Right lobe of liver (tissue), 4 donors: Measurements from ENCODE around the gene RHBDL1.

Experiments
- CTCF ChIP-seq, 4 donors: fragments of 200-600 bp in 3 of 4; fragments of 450-650 bp in 1 of 4; IDR thresholded peaks; one replicate each; pipeline versions ENCODE4 v1.5.1 to v1.8.0; 2016 to 2022; ENCODE audit warnings: antibody characterized with exemption in 4 of 4, mild to moderate bottlenecking in 2 of 4
- POLR2A ChIP-seq: fragments of 450-650 bp; IDR thresholded peaks from one replicate; pipeline ENCODE4 v1.6.1; 2017; ENCODE audit warnings: antibody characterized with exemption, mild to moderate bottlenecking
- donor health status: DM: no; HTN: no; CAD: no.
- donor health status: DM: no; HTN: no; CAD: no.
- donor health status: DM: no; HTN: yes; CAD: no.

- TF ChIP-seq CTCF (IDR thresholded peaks at IDR 0.05) (no peak), POLR2A (no peak)
Measured at GRCh38 chr16:627454-628239, 47.8 kb upstream of the RHBDL1 start.
